ENCODE data around the gene ARMC8.

The ARMC8 gene

GRCh38 chr3:138296639-138297038 lies 109.5 kb downstream of the ARMC8 start:
- Histone ChIP-seq H4K91ac (ENCODE audit: low read depth, low read length) (no peak overlapping the region), H3K4me2 (ENCODE audit: low read length) (no peak overlapping the region), H3K4ac (ENCODE audit: low read depth, low read length) (no peak overlapping the region), H2BK5ac (ENCODE audit: low read depth, low read length, poor library complexity) (no peak overlapping the region), H3K79me1 (ENCODE audit: low read length) (no peaks in the 10 kb centered on the region), H2BK120ac (ENCODE audit: insufficient read depth, low read length, poor library complexity) (no peak overlapping the region), H2AFZ (ENCODE audit: insufficient read depth, low read length, poor library complexity) (no peak overlapping the region), H3K27ac (ENCODE audit: low read depth, low read length) (no peak overlapping the region), H2BK12ac (ENCODE audit: low read length) (no peak overlapping the region), H4K8ac (ENCODE audit: low read depth, low read length) (no peak overlapping the region), H4K12ac (ENCODE audit: low read depth, low read length) (no peak overlapping the region), H3K14ac (ENCODE audit: low read length) (no peak overlapping the region), H3K27me3 (ENCODE audit: insufficient read depth, low read length) (no peaks in the 10 kb centered on the region), H2AK5ac (ENCODE audit: low read length) (no peak overlapping the region), H3K18ac (ENCODE audit: low read length) (no peak overlapping the region), H3K23ac (ENCODE audit: low read length) (no peak overlapping the region), H3K9me3 (ENCODE audit: insufficient read depth, low read depth, low read length) (no peaks in the 10 kb centered on the region), H3K9ac (ENCODE audit: low read length) (no peak overlapping the region), H3K36me3 (ENCODE audit: control insufficient read depth in 1 of 2, insufficient read depth in 2 of 2, low read length in 2 of 2) (peaks cover 20 to 31% of the 10 kb centered on the region in 2 experiments), H3K4me1 (ENCODE audit: control insufficient read depth in 1 of 2, insufficient read depth in 2 of 2, low read length in 2 of 2) (no peaks in the 10 kb centered on the region), H3K79me2 (ENCODE audit: control insufficient read depth, insufficient read depth, low read length, poor library complexity) (no peaks in the 10 kb centered on the region), H3K4me3 (ENCODE audit: low read depth, low read length) (no peak overlapping the region)
- WGBS (ENCODE audit: extremely low coverage, insufficient coverage, insufficient read length): no CpG with 5 or more reads among the region's 1 CpG
- no peak for DNase-seq

GRCh38 chr3:138297059-138297607 lies 110.0 kb downstream of the ARMC8 start:
- DNase-seq: no peak
- H3K18ac ChIP-seq (ENCODE audit: low read length): no peak overlapping the region
- H3K4ac ChIP-seq (ENCODE audit: low read depth, low read length): no peak overlapping the region
- no peak overlapping the region for H2BK120ac ChIP-seq (ENCODE audit: insufficient read depth, low read length, poor library complexity)
- H3K9ac ChIP-seq (ENCODE audit: low read length): no peak overlapping the region
- no peaks in the 10 kb centered on the region for H3K4me1 ChIP-seq (ENCODE audit: control insufficient read depth in 1 of 2, insufficient read depth in 2 of 2, low read length in 2 of 2)
- H3K9me3 ChIP-seq (ENCODE audit: insufficient read depth, low read depth, low read length): no peaks in the 10 kb centered on the region
- no peak overlapping the region for H3K4me3 ChIP-seq (ENCODE audit: low read depth, low read length)
- H3K79me2 ChIP-seq (ENCODE audit: control insufficient read depth, insufficient read depth, low read length, poor library complexity): no peaks in the 10 kb centered on the region
- H2BK5ac ChIP-seq (ENCODE audit: low read depth, low read length, poor library complexity): no peak overlapping the region
- no peak overlapping the region for H3K4me2 ChIP-seq (ENCODE audit: low read length)
- no peak overlapping the region for H3K27ac ChIP-seq (ENCODE audit: low read depth, low read length)
- no peak overlapping the region for H2BK12ac ChIP-seq (ENCODE audit: low read length)
- H3K36me3 ChIP-seq (ENCODE audit: control insufficient read depth in 1 of 2, insufficient read depth in 2 of 2, low read length in 2 of 2): peaks cover 20 to 31% of the 10 kb centered on the region in 2 experiments
- H2AK5ac ChIP-seq (ENCODE audit: low read length): no peak overlapping the region
- H4K12ac ChIP-seq (ENCODE audit: low read depth, low read length): no peak overlapping the region
- H3K79me1 ChIP-seq (ENCODE audit: low read length): no peaks in the 10 kb centered on the region
- no peak overlapping the region for H3K23ac ChIP-seq (ENCODE audit: low read length)
- no peak overlapping the region for H3K14ac ChIP-seq (ENCODE audit: low read length)
- no peak overlapping the region for H4K8ac ChIP-seq (ENCODE audit: low read depth, low read length)
- no peaks in the 10 kb centered on the region for H3K27me3 ChIP-seq (ENCODE audit: insufficient read depth, low read length)
- H2AFZ ChIP-seq (ENCODE audit: insufficient read depth, low read length, poor library complexity): no peak overlapping the region
- no peak overlapping the region for H4K91ac ChIP-seq (ENCODE audit: low read depth, low read length)
- WGBS (ENCODE audit: extremely low coverage, insufficient coverage, insufficient read length): no CpG with 5 or more reads among the region's 5 CpGs

DNA sequence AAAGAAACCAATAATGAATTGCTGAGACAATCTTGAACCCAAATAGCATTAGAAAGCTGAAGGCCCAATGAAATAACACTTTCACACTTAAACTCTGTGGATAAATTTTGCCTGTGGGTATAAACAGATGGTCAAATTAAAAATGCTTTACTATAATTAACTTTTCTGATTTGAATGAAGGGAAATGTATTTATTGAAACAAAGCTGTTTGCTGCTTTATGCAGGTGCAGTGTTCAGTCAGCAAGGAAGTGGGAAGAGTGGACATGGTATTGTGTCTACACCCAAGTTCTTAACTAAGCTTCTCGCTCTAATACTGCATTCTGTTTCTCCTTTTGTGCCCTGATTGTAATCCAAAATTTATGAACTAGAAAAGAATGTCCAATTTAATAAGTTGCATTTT lies 110.8 kb downstream of the ARMC8 start:
- Histone ChIP-seq H3K4ac (ENCODE audit: low read depth, low read length) (no peak overlapping the region), H2BK12ac (ENCODE audit: low read length) (no peak overlapping the region), H3K4me2 (ENCODE audit: low read length) (no peak overlapping the region), H3K36me3 (ENCODE audit: control insufficient read depth in 1 of 2, insufficient read depth in 2 of 2, low read length in 2 of 2) (peaks cover 17 to 30% of the 10 kb centered on the region in 2 experiments), H3K4me1 (ENCODE audit: control insufficient read depth in 1 of 2, insufficient read depth in 2 of 2, low read length in 2 of 2) (no peaks in the 10 kb centered on the region), H3K27ac (ENCODE audit: low read depth, low read length) (no peak overlapping the region), H4K12ac (ENCODE audit: low read depth, low read length) (no peak overlapping the region), H3K79me1 (ENCODE audit: low read length) (no peaks in the 10 kb centered on the region), H4K91ac (ENCODE audit: low read depth, low read length) (no peak overlapping the region), H2BK5ac (ENCODE audit: low read depth, low read length, poor library complexity) (no peak overlapping the region), H3K23ac (ENCODE audit: low read length) (no peak overlapping the region), H2BK120ac (ENCODE audit: insufficient read depth, low read length, poor library complexity) (no peak overlapping the region), H3K9me3 (ENCODE audit: insufficient read depth, low read depth, low read length) (no peaks in the 10 kb centered on the region), H2AK5ac (ENCODE audit: low read length) (no peak overlapping the region), H2AFZ (ENCODE audit: insufficient read depth, low read length, poor library complexity) (no peak overlapping the region), H3K4me3 (ENCODE audit: low read depth, low read length) (no peak overlapping the region), H3K9ac (ENCODE audit: low read length) (no peak overlapping the region), H3K14ac (ENCODE audit: low read length) (no peak overlapping the region), H3K18ac (ENCODE audit: low read length) (no peak overlapping the region), H3K27me3 (ENCODE audit: insufficient read depth, low read length) (no peaks in the 10 kb centered on the region), H4K8ac (ENCODE audit: low read depth, low read length) (no peak overlapping the region), H3K79me2 (ENCODE audit: control insufficient read depth, insufficient read depth, low read length, poor library complexity) (no peaks in the 10 kb centered on the region)
- DNase-seq: no peak
- no CpG with 5 or more reads among the region's 1 CpG for WGBS (ENCODE audit: extremely low coverage, insufficient coverage, insufficient read length)

- H2BK12ac ChIP-seq (ENCODE audit: low read length): no peak overlapping the region
- H4K91ac ChIP-seq (ENCODE audit: low read depth, low read length): no peak overlapping the region
- H2BK120ac ChIP-seq (ENCODE audit: insufficient read depth, low read length, poor library complexity): no peak overlapping the region
- H3K14ac ChIP-seq (ENCODE audit: low read length): no peak overlapping the region
- no peak overlapping the region for H2BK5ac ChIP-seq (ENCODE audit: low read depth, low read length, poor library complexity)
- no peak for DNase-seq
- no peaks in the 10 kb centered on the region for H3K79me2 ChIP-seq (ENCODE audit: control insufficient read depth, insufficient read depth, low read length, poor library complexity)
- H3K9me3 ChIP-seq (ENCODE audit: insufficient read depth, low read depth, low read length): no peaks in the 10 kb centered on the region
- no peak overlapping the region for H3K18ac ChIP-seq (ENCODE audit: low read length)
- H3K4me3 ChIP-seq (ENCODE audit: low read depth, low read length): no peak overlapping the region
- H2AK5ac ChIP-seq (ENCODE audit: low read length): no peak overlapping the region
- H2AFZ ChIP-seq (ENCODE audit: insufficient read depth, low read length, poor library complexity): no peak overlapping the region
- no peak overlapping the region for H3K27ac ChIP-seq (ENCODE audit: low read depth, low read length)
- no peak overlapping the region for H3K4me2 ChIP-seq (ENCODE audit: low read length)
- H4K8ac ChIP-seq (ENCODE audit: low read depth, low read length): no peak overlapping the region
- no peaks in the 10 kb centered on the region for H3K79me1 ChIP-seq (ENCODE audit: low read length)
- no peak overlapping the region for H4K12ac ChIP-seq (ENCODE audit: low read depth, low read length)
- no peak overlapping the region for H3K9ac ChIP-seq (ENCODE audit: low read length)
- H3K36me3 ChIP-seq (ENCODE audit: control insufficient read depth in 1 of 2, insufficient read depth in 2 of 2, low read length in 2 of 2): peaks cover 15 to 20% of the 10 kb centered on the region in 2 experiments
- WGBS (ENCODE audit: extremely low coverage, insufficient coverage, insufficient read length): no CpG with 5 or more reads among the region's 2 CpGs
- no peak overlapping the region for H3K23ac ChIP-seq (ENCODE audit: low read length)
- H3K27me3 ChIP-seq (ENCODE audit: insufficient read depth, low read length): no peaks in the 10 kb centered on the region
- no peaks in the 10 kb centered on the region for H3K4me1 ChIP-seq (ENCODE audit: control insufficient read depth in 1 of 2, insufficient read depth in 2 of 2, low read length in 2 of 2)
- no peak overlapping the region for H3K4ac ChIP-seq (ENCODE audit: low read depth, low read length)
These were observed 113.5 kb downstream of the ARMC8 start for GRCh38 chr3:138300647-138301046.

Measured in trophoblast cell (in vitro differentiated cells and primary cell).